Fibroblast of lung (primary cell): ENCODE results near the gene STRBP.

ENCODE experiments used
- EZH2 ChIP-seq: IDR thresholded peaks from 2 replicates; pipeline ENCODE4 v1.5.1; 2012; ENCODE audit warnings: low read length, control low read depth, mild to moderate bottlenecking; ENCODE audit errors: missing control alignments
- TF ChIP-seq, protein P1 (sequence below), 2 donors: IDR thresholded peaks in 1 of 2; conservative IDR thresholded peaks in 1 of 2; 1 replicate in 1 of 2; 2 replicates in 1 of 2; pipeline ENCODE4 v1.5.1; 2011 to 2012; ENCODE audit warnings: low read length in 2 of 2, control low read depth in 1 of 2, inconsistent platforms in 1 of 2, low read depth in 1 of 2, mild to moderate bottlenecking in 1 of 2

DNA sequence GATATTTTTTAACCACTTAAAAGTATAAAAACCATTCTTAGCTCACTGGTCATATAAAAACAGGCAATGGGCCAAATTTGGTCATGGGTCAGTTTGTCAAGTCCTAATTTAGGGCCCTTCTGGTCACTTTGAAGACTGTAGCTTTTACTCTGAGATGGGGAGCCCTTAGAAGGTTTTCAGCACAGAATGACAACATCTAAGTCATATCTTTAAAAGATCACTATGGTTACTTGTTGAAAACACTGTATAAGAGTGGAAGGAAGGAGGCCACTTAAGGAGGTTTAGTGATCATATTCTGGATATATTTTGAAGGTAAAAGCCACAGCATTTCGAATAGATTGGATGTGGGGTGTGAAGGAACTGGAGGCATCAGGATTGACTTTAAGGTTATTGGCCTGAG, 76.7 kb downstream of the STRBP start:
- TF ChIP-seq, protein P1, sequence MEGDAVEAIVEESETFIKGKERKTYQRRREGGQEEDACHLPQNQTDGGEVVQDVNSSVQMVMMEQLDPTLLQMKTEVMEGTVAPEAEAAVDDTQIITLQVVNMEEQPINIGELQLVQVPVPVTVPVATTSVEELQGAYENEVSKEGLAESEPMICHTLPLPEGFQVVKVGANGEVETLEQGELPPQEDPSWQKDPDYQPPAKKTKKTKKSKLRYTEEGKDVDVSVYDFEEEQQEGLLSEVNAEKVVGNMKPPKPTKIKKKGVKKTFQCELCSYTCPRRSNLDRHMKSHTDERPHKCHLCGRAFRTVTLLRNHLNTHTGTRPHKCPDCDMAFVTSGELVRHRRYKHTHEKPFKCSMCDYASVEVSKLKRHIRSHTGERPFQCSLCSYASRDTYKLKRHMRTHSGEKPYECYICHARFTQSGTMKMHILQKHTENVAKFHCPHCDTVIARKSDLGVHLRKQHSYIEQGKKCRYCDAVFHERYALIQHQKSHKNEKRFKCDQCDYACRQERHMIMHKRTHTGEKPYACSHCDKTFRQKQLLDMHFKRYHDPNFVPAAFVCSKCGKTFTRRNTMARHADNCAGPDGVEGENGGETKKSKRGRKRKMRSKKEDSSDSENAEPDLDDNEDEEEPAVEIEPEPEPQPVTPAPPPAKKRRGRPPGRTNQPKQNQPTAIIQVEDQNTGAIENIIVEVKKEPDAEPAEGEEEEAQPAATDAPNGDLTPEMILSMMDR (conservative IDR thresholded peaks at IDR 0.05 in 1 of 2, IDR thresholded peaks at IDR 0.05 in 1 of 2; ENCODE audit: low read depth in 1 of 2, low read length in 2 of 2) = no peak
- TF ChIP-seq EZH2 = no peak
